G401 (cell line): Measurements from ENCODE around the gene RNF224. TPM values are rescaled to one million over a fixed set of nuclear protein-coding genes. Genes with fewer than 3 reads are reported as not detected.
"Not testable (repeated sequence)": the region's sequence is repeated elsewhere in the genome, so short reads cannot be mapped to it uniquely, and the experiment has no call there.

ENCODE experiments used
- DNase-seq: peaks from one replicate; pipeline ENCODE4 v3.0.0-alpha.2; 2015; ENCODE audit warnings: low spot score
- in situ Hi-C: cut with HindIII; loops from 2 replicates; pipeline ENCODE4 v1.10.0; 2016; ENCODE audit warnings: low sequenced_read_pairs, mixed read lengths
- total RNA-seq: library from RNA; depleted of rRNA; stranded (reverse); fragments of >200 nt; shearing (Covaris generic); gene quantifications from 2 replicates; pipeline ENCODE4 v1.2.3, GENCODE V29; 2014

RNF224 gene
- total RNA-seq, 1 experiment from 2014 or later, result not detected

GRCh38 chr9:137235424-137236237, 8.3 kb downstream of the RNF224 start:
- in situ Hi-C loops, result no loop called here
- no peak for DNase-seq

- peak; percentile 73 for DNase-seq
- in situ Hi-C loops, result no loop called here
Measured at GRCh38 chr9:137236238-137236935, 9.1 kb downstream of the RNF224 start.

GRCh38 chr9:137236936-137237421, 9.7 kb downstream of the RNF224 start:
- DNase-seq, result no peak
- in situ Hi-C loops, result no loop called here

- in situ Hi-C loops, result no loop called here
- DNase-seq, result no peak
Measured at GRCh38 chr9:137237759-137238726, 10.7 kb downstream of the RNF224 start.

DNA sequence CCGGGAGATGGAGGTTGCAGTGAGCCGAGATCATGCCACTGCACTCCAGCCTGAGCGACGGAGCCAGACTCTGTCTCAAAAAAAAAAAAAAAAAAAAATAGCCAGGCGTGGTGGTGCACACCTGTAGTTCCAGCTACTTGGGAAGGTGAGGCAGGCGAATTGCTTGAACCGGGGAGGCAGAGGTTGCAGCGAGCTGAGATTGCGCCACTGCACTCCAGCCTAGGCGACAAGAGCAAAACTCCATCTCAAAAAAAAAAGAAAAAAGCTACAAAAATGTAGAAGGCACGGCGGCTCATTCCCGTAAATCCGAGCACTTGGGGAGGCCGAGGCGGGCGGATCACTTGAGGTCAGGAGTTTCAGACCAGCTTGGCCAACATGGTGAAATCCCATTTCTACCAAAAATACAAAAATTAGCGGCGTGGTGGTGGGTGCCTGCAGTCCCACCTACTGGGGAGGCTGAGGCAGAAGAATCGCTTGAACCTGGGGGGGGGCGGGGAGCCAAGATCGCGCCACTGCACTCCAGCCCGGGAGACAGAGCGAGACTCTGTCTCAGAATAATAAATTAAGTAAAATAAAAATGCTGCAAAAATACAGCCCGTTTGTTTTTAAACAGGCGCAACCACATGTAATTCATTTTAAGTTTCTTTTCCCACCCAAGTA, 12.4 kb downstream of the RNF224 start:
- in situ Hi-C loops, DNase-seq: not testable (repeated sequence)

DNA sequence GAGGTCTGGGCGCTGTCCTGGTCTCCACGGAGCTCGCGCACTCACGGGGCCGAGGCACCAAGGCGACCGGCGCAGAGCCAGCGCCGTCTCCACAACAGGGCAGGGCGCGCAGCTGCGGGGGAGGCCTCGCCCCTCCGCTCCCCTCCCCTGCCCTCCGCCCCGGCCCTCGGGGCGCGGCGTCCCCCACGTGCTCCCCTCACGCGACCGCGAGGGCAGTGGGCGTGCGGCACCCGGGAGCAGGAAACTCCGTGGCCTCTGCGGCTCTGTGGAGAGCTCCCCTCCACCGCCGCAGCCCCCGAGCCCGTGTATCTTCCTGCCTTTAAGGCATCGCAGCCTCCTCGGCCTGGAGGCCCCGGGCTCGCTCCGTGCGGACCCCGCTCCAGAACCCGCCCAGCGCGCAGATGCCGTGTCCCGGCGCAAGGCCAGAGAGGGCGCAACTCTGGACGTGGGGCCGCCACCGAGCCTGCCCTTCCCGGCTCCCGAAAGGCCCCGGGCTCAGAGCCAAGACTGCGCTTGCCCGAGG, 13.1 kb downstream of the RNF224 start:
- in situ Hi-C loops, result no loop called here
- no peak for DNase-seq

DNA sequence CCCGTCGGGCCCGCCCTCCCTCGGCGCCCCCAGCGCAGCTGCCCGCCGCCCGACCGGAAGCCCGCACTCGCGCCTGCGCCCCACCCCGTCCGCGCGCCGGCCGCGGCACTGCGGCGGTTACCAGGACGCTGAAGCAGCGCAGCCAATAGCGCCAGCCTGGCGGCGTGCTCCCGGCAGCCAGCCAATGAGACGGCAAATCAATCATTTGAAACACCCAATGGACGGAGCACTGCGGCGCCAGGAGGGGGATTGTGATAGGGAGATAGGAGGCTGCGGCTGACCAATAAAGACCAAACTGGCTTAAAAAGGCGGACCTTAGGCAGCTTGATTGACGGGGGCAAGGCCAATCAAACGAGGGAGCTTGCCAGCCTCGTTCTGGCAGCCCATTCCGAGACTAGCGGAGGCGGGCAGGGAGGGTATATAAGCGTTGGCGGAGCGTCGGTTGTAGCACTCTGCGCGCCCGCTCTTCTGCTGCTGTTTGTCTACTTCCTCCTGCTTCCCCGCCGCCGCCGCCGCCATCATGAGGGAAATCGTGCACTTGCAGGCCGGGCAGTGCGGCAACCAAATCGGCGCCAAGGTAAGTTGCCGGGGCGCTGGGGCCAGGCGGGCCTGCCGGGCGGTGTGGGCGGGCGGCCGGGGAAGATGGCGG, 13.7 kb downstream of the RNF224 start, which contains the start of gene TUBB4B:
TSS of gene TUBB4B (plus strand) at position 447 of the 649 bp plus-strand sequence. CDS start at position 521, 74 bp downstream.
- in situ Hi-C loops, result no loop called here
- peak; percentile 100 for DNase-seq

- in situ Hi-C loops, result no loop called here
- DNase-seq, result no peak
Measured at GRCh38 chr9:137241490-137242268, 14.4 kb downstream of the RNF224 start.

DNA sequence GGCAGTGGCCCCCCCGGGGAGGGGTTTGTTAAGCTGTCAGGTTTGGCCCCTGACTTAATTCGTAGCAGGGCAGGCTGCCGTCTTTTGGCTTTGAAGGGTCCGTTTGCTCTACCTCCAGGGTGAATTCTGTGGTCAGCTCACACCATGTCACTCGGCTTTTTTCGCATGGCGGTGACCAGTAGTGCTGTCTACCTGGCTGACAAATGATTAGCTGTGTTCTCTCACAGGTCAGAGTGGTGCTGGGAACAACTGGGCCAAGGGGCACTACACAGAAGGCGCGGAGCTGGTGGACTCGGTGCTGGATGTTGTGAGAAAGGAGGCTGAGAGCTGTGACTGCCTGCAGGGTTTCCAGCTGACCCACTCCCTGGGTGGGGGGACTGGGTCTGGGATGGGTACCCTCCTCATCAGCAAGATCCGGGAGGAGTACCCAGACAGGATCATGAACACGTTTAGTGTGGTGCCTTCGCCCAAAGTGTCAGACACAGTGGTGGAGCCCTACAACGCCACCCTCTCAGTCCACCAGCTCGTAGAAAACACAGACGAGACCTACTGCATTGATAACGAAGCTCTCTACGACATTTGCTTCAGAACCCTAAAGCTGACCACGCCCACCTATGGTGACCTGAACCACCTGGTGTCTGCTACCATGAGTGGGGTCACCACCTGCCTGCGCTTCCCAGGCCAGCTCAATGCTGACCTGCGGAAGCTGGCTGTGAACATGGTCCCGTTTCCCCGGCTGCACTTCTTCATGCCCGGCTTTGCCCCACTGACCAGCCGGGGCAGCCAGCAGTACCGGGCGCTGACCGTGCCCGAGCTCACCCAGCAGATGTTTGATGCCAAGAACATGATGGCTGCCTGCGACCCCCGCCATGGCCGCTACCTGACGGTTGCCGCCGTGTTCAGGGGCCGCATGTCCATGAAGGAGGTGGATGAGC, 15.2 kb downstream of the RNF224 start:
- no peak for DNase-seq
- in situ Hi-C loops, result no loop called here

DNA sequence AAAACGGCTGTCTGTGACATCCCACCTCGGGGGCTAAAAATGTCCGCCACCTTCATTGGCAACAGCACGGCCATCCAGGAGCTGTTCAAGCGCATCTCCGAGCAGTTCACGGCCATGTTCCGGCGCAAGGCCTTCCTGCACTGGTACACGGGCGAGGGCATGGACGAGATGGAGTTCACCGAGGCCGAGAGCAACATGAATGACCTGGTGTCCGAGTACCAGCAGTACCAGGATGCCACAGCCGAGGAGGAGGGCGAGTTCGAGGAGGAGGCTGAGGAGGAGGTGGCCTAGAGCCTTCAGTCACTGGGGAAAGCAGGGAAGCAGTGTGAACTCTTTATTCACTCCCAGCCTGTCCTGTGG, 15.9 kb downstream of the RNF224 start:
- in situ Hi-C loops, DNase-seq: not testable (repeated sequence)

DNA sequence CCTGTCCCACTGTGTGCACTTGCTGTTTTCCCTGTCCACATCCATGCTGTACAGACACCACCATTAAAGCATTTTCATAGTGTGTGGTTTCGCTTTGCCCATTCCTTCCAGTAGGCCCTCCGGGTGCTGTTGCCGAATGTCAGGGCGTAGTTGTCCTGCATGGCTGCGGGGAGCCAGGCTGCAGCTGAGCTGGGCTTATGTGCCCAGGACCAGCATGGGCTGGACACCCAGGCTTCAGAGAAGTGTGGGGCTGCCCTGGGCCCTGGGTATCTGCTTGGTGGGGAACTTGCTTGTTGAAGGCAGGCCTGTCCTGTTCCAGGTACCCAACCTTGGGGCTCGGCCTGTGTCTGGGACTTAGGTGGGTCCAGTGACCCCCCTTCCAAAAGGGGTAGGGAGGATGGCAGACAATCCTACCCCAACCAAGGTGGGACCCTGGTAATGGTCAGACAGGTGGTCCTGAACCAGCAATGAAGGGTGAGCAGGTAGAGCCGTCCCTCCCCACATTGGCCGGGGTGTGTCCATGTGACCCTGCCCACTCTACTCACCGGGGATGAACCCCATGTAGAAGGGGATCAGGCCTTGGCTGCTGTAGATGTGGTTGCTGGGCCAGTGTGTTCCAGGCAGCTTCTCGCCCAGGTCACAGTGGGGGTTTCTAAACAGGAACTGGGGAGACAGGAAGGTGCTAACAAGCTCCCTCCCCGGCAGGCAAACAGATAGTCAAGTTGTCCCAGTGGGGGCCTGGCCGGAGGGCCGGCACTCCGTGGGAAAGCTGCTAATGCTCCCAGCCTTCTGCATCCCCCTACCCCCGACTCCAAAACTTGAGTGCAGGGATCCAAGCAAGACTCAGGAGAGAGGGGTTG, 16.6 kb downstream of the RNF224 start:
- DNase-seq, result no peak
- in situ Hi-C loops, result no loop called here

DNA sequence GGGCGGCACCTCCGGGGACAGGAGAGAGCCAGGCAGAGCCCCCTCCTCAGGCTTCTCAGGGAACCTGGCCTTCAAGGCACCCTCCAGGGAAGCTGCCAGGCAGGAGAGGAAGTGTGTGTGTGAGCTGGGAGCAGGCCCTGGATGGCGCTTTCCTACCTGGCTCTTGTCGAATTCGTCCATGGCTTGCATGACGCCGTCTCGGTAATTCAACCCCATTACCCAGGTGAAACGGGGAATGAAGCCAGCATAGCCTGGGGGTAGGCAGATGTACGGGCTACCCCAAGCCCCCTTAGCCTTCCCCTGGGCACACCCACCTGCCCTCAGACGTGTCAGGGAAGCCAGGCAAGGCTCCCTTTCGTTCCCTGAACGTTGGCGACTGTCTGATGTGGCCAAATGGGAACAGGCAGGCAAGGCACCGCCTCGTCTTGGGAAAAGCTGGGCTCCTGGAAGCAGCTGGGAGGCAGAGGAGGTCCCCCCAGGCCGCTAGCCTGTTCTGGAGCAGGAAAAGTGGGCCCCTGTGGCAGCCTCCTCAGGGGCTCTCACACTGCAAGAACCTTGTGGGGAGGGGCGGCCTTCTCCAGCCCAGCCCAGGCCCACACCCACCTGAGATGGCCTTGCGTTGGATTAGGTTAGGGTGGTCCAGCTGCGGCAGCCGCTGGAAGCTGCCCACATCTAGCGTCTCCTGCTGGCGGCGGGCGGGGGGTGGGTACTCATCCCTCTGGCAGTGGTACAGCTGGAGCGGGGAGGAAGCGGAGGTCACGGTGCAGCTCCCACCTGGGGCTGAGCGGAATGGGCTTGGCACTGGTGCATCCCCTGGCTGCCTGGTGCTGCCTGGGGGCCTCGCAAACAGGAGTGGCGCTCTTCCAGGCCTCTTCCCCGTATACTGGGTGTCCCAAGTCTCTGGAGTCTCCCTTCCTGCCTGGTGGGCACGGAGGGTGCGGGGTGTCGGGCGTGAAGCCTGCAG, 17.5 kb downstream of the RNF224 start:
- no peak for DNase-seq
- in situ Hi-C loops, result no loop called here

DNA sequence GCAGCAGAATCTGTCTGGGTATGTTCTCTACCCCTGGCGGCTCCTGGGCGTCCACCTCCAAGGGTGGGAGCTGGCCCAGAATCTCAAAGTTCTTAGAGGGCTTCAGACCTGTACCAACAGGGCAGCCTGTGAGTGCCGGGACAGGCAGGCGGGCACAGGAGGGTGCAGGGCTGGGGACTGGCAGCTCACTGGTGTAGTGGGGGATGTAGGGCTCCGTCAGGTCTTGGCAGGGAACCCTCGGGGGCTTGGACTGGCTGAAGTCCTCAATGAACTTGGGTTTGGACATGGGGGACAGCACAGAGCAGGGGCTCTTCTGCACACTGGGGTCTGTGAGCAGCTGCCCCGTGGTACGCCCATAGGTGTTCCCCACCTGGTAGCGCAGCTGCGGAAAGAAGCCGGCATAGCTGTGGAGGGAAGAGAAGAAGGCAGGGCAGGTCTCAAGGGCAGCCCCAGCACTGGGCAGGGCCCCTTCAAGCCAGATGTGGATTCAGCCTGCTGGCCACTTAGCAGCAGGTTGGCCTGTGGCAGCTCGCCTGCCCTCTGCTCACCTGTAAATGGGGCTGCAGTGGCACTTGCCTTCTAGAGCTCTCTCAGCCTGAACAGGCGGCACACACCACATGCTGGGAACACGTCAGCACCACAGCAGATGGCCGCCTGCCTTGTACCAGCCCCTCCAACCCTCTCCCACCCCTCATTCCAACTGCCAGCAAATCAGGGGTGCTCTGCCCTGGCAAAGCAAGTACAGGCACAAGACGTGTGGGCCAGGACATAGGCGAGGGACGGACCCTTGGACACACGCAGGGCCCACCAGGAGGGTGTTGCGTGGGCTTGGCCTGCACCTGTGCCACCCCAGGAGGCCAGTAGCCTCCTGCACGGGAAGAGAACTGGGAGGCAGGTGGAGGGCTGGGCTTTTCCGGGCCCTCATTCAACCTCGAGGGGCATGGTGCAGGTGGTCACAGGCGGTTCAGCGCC, 18.4 kb downstream of the RNF224 start:
- in situ Hi-C loops, result no loop called here

More for the DNA sequence above, 18.4 kb downstream of the RNF224 start:
- DNase-seq, result no peak
